Spleen (tissue), 7 donors: ENCODE data around the gene GON4L.
"Not testable (repeated sequence)": the region's sequence is repeated elsewhere in the genome, so short reads cannot be mapped to it uniquely, and the experiment has no call there.

ENCODE experiments used
- CTCF ChIP-seq, 11 experiments: fragments of 200-600 bp in 7 of 11; fragments of 450-650 bp in 4 of 11; sonication (generic) in 4 of 11; IDR thresholded peaks in 8 of 11; conservative IDR thresholded peaks in 3 of 11; 1 replicate in 7 of 11; 2 replicates in 4 of 11; pipeline versions ENCODE4 v1.4.0 to v1.8.0; 2016 to 2021; ENCODE audit warnings: antibody characterized with exemption in 11 of 11, inconsistent platforms in 4 of 11, mild to moderate bottlenecking in 1 of 11
- POLR2A ChIP-seq, 3 donors: fragments of 450-650 bp; IDR thresholded peaks; one replicate each; pipeline ENCODE4 v1.5.1; 2017; ENCODE audit warnings: antibody characterized with exemption in 3 of 3, mild to moderate bottlenecking in 1 of 3
- donor health status: DM: no; HTN: no; CAD: no; lungs with moderate emphysema.
- donor health status: DM: no; HTN: no; CAD: no.
- donor health status: DM: no; HTN: no; CAD: no.

DNA sequence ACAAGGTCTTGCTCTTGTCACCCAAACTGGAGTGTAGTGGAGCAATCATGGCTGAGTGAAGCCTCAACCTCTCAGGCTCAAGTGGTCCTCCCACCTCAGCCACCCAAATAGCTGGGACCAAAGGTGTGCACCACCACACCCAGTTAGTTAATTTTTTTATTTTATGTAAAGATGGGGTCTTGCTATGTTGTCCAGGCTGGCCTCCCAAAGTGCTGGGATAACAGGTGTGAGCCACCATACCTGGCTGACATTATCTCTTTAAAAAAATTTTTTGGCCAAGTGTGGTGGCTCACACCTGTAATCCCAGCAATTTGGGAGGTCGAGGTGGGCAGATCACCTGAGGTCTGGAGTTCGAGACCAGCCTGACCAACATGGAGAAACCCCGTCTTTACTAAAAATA lies 98.0 kb downstream of the GON4L start:
- not testable (repeated sequence) for TF ChIP-seq CTCF (IDR thresholded peaks at IDR 0.05 in 8 of 11, conservative IDR thresholded peaks at IDR 0.05 in 3 of 11); POLR2A (IDR thresholded peaks at IDR 0.05)
